GM21619 (cell line): Measurements from ENCODE around the gene EAPP.
A peak's percentile ranks its signal among the peaks of the same experiment; 100 is the strongest.
"Not testable (repeated sequence)": the region's sequence is repeated elsewhere in the genome, so short reads cannot be mapped to it uniquely, and the experiment has no call there.

Experiments
- ATAC-seq: cut with Tn5 transposase; IDR thresholded peaks from one replicate; pipeline ENCODE4 v1.9.1; 2021; ENCODE audit not compliant: unreplicated experiment

Gene EAPP

GRCh38 chr14:34539407-34540180, at the start of gene EAPP:
Gene EAPP (minus strand): TSS chr14:34539701. CDS start chr14:34539628, 73 bp downstream.
- peak; percentile 100 for ATAC-seq

GRCh38 chr14:34583525-34583924, 44.0 kb upstream of the EAPP start:
- no peak for ATAC-seq

GRCh38 chr14:34582117-34582680, 42.7 kb upstream of the EAPP start:
- no peak for ATAC-seq

GRCh38 chr14:34580381-34580780, 40.9 kb upstream of the EAPP start:
- ATAC-seq = no peak

- ATAC-seq = no peak
Measured at GRCh38 chr14:34571771-34572170, 32.3 kb upstream of the EAPP start.

GRCh38 chr14:34569750-34570149, 30.2 kb upstream of the EAPP start:
- no peak for ATAC-seq

GRCh38 chr14:34568803-34569202, 29.3 kb upstream of the EAPP start:
- ATAC-seq = no peak

GRCh38 chr14:34562776-34563150, 23.3 kb upstream of the EAPP start:
- ATAC-seq = no peak

GRCh38 chr14:34562037-34562775, 22.7 kb upstream of the EAPP start:
- not testable (repeated sequence) for ATAC-seq

- ATAC-seq = peak; percentile 52
Measured at GRCh38 chr14:34556498-34556829, 17.0 kb upstream of the EAPP start.

GRCh38 chr14:34555583-34556497, 16.3 kb upstream of the EAPP start:
- ATAC-seq = peak; percentile 72

GRCh38 chr14:34554540-34555250, 15.2 kb upstream of the EAPP start:
- no peak for ATAC-seq

GRCh38 chr14:34549276-34549966, 9.9 kb upstream of the EAPP start:
- not testable (repeated sequence) for ATAC-seq

- ATAC-seq = no peak
Measured at GRCh38 chr14:34548472-34548981, 9.0 kb upstream of the EAPP start.

- peak; percentile 25 for ATAC-seq
Measured at GRCh38 chr14:34547136-34547520, 7.6 kb upstream of the EAPP start.

GRCh38 chr14:34546272-34547135, 7.0 kb upstream of the EAPP start:
- peak; percentile 75 for ATAC-seq

- ATAC-seq = not testable (repeated sequence)
Measured at GRCh38 chr14:34540181-34541059, 919 bp upstream of the EAPP start.
